ENCODE measurements around the gene ANXA10. TPM values are rescaled to one million over a fixed set of nuclear protein-coding genes. Genes with fewer than 3 reads are reported as not detected.

ANXA10 gene
- total and polyA plus RNA-seq, 2 experiments from 2014 or later = not detected

- H3K4me3 Mint-ChIP-seq = no peak overlapping the region
Measured at GRCh38 chr4:168045354-168045753, 47.0 kb upstream of the ANXA10 start.

GRCh38 chr4:168050002-168050401 is 42.3 kb upstream of the ANXA10 start:
- H3F3A ChIP-seq (replicated peaks; ENCODE audit: low read depth) = no peaks in the 10 kb centered on the region
- H4K20me1 ChIP-seq (replicated peaks; ENCODE audit: insufficient read depth) = no peaks in the 10 kb centered on the region
- H3K9me3 Mint-ChIP-seq = peaks cover 39% of the 10 kb centered on the region
- H3K36me3 Mint-ChIP-seq (ENCODE audit: low read depth) = peaks cover 30% of the 10 kb centered on the region
- no peak overlapping the region for H3K4me2 ChIP-seq
- no peaks in the 10 kb centered on the region for H3K79me2 ChIP-seq (replicated peaks; ENCODE audit: insufficient read depth)
- no peaks in the 10 kb centered on the region for H3K4me1 ChIP-seq (ENCODE audit: insufficient read depth)
- no peak overlapping the region for H2AFZ ChIP-seq
- H3K27ac Mint-ChIP-seq = no peak overlapping the region
- ATAC-seq (no peak), DNase-seq (ENCODE audit: low spot score) (no peak)
- H3K4me1 Mint-ChIP-seq = no peaks in the 10 kb centered on the region
- H3K9me2 ChIP-seq (ENCODE audit: insufficient read depth) = no peaks in the 10 kb centered on the region
- no peaks in the 10 kb centered on the region for H3K27me3 ChIP-seq (ENCODE audit: insufficient read depth)
- no peak overlapping the region for H3K4me3 Mint-ChIP-seq
- H3K4me3 ChIP-seq = no peak overlapping the region
- H3K27ac ChIP-seq (ENCODE audit: low read depth) = no peak overlapping the region
- peaks cover 2% of the 10 kb centered on the region for H3K27me3 Mint-ChIP-seq (ENCODE audit: insufficient read depth, low read depth, poor library complexity)
- no peaks in the 10 kb centered on the region; the same call in 1 of the 2 replicates for H3K36me3 ChIP-seq (ENCODE audit: insufficient read depth)
- no peak for TF ChIP-seq EZH2 (IDR thresholded peaks at IDR 0.05; ENCODE audit: low read depth, unreplicated experiment)
- TF ChIP-seq POLR2AphosphoS5 (IDR thresholded peaks at IDR 0.05; ENCODE audit: low read depth) = no peak
- no peak for TF ChIP-seq REST (IDR thresholded peaks at IDR 0.05; ENCODE audit: unreplicated experiment)
- TF ChIP-seq CREB1 (CRISPR knock-in tag; IDR thresholded peaks at IDR 0.05; ENCODE audit: low read depth) = no peak
- TF ChIP-seq EZH2phosphoT487 (IDR thresholded peaks at IDR 0.05; ENCODE audit: unreplicated experiment) = no peak
- TF ChIP-seq ZNF331 (CRISPR knock-in tag; IDR thresholded peaks at IDR 0.05; ENCODE audit: low read depth) = no peak
- TF ChIP-seq, protein P1, sequence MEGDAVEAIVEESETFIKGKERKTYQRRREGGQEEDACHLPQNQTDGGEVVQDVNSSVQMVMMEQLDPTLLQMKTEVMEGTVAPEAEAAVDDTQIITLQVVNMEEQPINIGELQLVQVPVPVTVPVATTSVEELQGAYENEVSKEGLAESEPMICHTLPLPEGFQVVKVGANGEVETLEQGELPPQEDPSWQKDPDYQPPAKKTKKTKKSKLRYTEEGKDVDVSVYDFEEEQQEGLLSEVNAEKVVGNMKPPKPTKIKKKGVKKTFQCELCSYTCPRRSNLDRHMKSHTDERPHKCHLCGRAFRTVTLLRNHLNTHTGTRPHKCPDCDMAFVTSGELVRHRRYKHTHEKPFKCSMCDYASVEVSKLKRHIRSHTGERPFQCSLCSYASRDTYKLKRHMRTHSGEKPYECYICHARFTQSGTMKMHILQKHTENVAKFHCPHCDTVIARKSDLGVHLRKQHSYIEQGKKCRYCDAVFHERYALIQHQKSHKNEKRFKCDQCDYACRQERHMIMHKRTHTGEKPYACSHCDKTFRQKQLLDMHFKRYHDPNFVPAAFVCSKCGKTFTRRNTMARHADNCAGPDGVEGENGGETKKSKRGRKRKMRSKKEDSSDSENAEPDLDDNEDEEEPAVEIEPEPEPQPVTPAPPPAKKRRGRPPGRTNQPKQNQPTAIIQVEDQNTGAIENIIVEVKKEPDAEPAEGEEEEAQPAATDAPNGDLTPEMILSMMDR (conservative IDR thresholded peaks at IDR 0.05; ENCODE audit: low read depth in 2 of 2) = no peak
- no peak for TF ChIP-seq STAT1 (IDR thresholded peaks at IDR 0.05; ENCODE audit: unreplicated experiment)
- TF ChIP-seq JUNB (IDR thresholded peaks at IDR 0.05; ENCODE audit: unreplicated experiment) = no peak
- TF ChIP-seq, protein P2, sequence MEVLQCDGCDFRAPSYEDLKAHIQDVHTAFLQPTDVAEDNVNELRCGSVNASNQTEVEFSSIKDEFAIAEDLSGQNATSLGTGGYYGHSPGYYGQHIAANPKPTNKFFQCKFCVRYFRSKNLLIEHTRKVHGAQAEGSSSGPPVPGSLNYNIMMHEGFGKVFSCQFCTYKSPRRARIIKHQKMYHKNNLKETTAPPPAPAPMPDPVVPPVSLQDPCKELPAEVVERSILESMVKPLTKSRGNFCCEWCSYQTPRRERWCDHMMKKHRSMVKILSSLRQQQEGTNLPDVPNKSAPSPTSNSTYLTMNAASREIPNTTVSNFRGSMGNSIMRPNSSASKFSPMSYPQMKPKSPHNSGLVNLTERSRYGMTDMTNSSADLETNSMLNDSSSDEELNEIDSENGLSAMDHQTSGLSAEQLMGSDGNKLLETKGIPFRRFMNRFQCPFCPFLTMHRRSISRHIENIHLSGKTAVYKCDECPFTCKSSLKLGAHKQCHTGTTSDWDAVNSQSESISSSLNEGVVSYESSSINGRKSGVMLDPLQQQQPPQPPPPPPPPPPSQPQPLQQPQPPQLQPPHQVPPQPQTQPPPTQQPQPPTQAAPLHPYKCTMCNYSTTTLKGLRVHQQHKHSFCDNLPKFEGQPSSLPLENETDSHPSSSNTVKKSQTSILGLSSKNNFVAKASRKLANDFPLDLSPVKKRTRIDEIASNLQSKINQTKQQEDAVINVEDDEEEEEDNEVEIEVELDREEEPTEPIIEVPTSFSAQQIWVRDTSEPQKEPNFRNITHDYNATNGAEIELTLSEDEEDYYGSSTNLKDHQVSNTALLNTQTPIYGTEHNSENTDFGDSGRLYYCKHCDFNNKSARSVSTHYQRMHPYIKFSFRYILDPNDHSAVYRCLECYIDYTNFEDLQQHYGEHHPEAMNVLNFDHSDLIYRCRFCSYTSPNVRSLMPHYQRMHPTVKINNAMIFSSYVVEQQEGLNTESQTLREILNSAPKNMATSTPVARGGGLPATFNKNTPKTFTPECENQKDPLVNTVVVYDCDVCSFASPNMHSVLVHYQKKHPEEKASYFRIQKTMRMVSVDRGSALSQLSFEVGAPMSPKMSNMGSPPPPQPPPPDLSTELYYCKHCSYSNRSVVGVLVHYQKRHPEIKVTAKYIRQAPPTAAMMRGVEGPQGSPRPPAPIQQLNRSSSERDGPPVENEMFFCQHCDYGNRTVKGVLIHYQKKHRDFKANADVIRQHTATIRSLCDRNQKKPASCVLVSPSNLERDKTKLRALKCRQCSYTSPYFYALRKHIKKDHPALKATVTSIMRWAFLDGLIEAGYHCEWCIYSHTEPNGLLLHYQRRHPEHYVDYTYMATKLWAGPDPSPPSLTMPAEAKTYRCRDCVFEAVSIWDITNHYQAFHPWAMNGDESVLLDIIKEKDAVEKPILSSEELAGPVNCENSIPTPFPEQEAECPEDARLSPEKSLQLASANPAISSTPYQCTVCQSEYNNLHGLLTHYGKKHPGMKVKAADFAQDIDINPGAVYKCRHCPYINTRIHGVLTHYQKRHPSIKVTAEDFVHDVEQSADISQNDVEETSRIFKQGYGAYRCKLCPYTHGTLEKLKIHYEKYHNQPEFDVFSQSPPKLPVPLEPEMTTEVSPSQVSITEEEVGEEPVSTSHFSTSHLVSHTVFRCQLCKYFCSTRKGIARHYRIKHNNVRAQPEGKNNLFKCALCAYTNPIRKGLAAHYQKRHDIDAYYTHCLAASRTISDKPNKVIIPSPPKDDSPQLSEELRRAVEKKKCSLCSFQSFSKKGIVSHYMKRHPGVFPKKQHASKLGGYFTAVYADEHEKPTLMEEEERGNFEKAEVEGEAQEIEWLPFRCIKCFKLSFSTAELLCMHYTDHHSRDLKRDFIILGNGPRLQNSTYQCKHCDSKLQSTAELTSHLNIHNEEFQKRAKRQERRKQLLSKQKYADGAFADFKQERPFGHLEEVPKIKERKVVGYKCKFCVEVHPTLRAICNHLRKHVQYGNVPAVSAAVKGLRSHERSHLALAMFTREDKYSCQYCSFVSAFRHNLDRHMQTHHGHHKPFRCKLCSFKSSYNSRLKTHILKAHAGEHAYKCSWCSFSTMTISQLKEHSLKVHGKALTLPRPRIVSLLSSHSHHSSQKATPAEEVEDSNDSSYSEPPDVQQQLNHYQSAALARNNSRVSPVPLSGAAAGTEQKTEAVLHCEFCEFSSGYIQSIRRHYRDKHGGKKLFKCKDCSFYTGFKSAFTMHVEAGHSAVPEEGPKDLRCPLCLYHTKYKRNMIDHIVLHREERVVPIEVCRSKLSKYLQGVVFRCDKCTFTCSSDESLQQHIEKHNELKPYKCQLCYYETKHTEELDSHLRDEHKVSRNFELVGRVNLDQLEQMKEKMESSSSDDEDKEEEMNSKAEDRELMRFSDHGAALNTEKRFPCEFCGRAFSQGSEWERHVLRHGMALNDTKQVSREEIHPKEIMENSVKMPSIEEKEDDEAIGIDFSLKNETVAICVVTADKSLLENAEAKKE (CRISPR knock-in tag; IDR thresholded peaks at IDR 0.05) = no peak
- no peak for TF ChIP-seq NANOG (IDR thresholded peaks at IDR 0.05; ENCODE audit: borderline replicate concordance)

More at GRCh38 chr4:168045354-168045753, 47.0 kb upstream of the ANXA10 start:
- Mint-ChIP-seq H3K9me3 (peaks cover 37% of the 10 kb centered on the region), H3K27me3 (ENCODE audit: insufficient read depth, low read depth, poor library complexity) (peaks cover 2% of the 10 kb centered on the region), H3K4me1 (no peaks in the 10 kb centered on the region), H3K36me3 (ENCODE audit: low read depth) (peaks cover 30% of the 10 kb centered on the region), H3K27ac (no peak overlapping the region)
- Histone ChIP-seq H3K4me2 (no peak overlapping the region), H3K4me3 (no peak overlapping the region), H3K79me2 (replicated peaks; ENCODE audit: insufficient read depth) (no peaks in the 10 kb centered on the region), H3K27me3 (ENCODE audit: insufficient read depth) (no peaks in the 10 kb centered on the region), H3K9me2 (ENCODE audit: insufficient read depth) (no peaks in the 10 kb centered on the region), H3F3A (replicated peaks; ENCODE audit: low read depth) (no peaks in the 10 kb centered on the region), H3K27ac (ENCODE audit: low read depth) (no peak overlapping the region), H2AFZ (no peak overlapping the region), H3K36me3 (ENCODE audit: insufficient read depth) (no peaks in the 10 kb centered on the region; the same call in 1 of the 2 replicates), H3K4me1 (ENCODE audit: insufficient read depth) (no peaks in the 10 kb centered on the region), H4K20me1 (replicated peaks; ENCODE audit: insufficient read depth) (no peaks in the 10 kb centered on the region)
- DNase-seq (ENCODE audit: low spot score) (no peak), ATAC-seq (no peak)
- no peak for TF ChIP-seq CREB1 (CRISPR knock-in tag; IDR thresholded peaks at IDR 0.05; ENCODE audit: low read depth)
- no peak for TF ChIP-seq EZH2 (IDR thresholded peaks at IDR 0.05; ENCODE audit: low read depth, unreplicated experiment)

Data from GM23338 (cell line).